ENCODE data around the gene PTGER4.
"Not testable (repeated sequence)": the region's sequence is repeated elsewhere in the genome, so short reads cannot be mapped to it uniquely, and the experiment has no call there.

Gene PTGER4

GRCh38 chr5:40717281-40717680 is 37.6 kb downstream of the PTGER4 start:
- H3K9me3 ChIP-seq (replicated peaks; ENCODE audit: insufficient read depth, low read length), result no peaks in the 10 kb centered on the region
- H2AFZ ChIP-seq (ENCODE audit: low read length), result no peak overlapping the region
- no peak overlapping the region for H3K27ac ChIP-seq (ENCODE audit: low read length)
- H3K4me3 ChIP-seq (ENCODE audit: low read length), result no peak overlapping the region
- no peaks in the 10 kb centered on the region for H3K4me1 ChIP-seq (ENCODE audit: low read length)
- no peaks in the 10 kb centered on the region for H3K36me3 ChIP-seq (replicated peaks; ENCODE audit: insufficient read depth, low read length)
- no peak overlapping the region for H3K9ac ChIP-seq (ENCODE audit: low read length)
- H3K27me3 ChIP-seq (replicated peaks; ENCODE audit: insufficient read depth, low read length), result no peaks in the 10 kb centered on the region
- no peak for DNase-seq
- no peaks in the 10 kb centered on the region for H3K79me2 ChIP-seq (ENCODE audit: low read length)
- H3F3A ChIP-seq (ENCODE audit: insufficient read depth, low read length), result no peaks in the 10 kb centered on the region
- TF ChIP-seq EZH2phosphoT487 (IDR thresholded peaks at IDR 0.05; ENCODE audit: low read length) (no peak), EZH2 (optimal IDR thresholded peaks at IDR 0.05; ENCODE audit: low read depth, low read length) (no peak), CTCF (IDR thresholded peaks at IDR 0.05; ENCODE audit: low read length) (no peak)
- no peaks in the 10 kb centered on the region for H3K9me2 ChIP-seq (replicated peaks; ENCODE audit: insufficient read depth, low read length)
- no peak overlapping the region for H3K4me2 ChIP-seq (ENCODE audit: low read depth, low read length)
- no peaks in the 10 kb centered on the region for H4K20me1 ChIP-seq (ENCODE audit: insufficient read depth, low read length)

GRCh38 chr5:40720069-40720468 is 40.4 kb downstream of the PTGER4 start:
- TF ChIP-seq CTCF (IDR thresholded peaks at IDR 0.05; ENCODE audit: low read length) (no peak), EZH2 (optimal IDR thresholded peaks at IDR 0.05; ENCODE audit: low read depth, low read length) (no peak), EZH2phosphoT487 (IDR thresholded peaks at IDR 0.05; ENCODE audit: low read length) (no peak)
- Histone ChIP-seq H3K27ac (ENCODE audit: low read length) (no peak overlapping the region), H3K9ac (ENCODE audit: low read length) (no peak overlapping the region), H2AFZ (ENCODE audit: low read length) (no peak overlapping the region), H3K9me2 (replicated peaks; ENCODE audit: insufficient read depth, low read length) (no peaks in the 10 kb centered on the region), H3K9me3 (replicated peaks; ENCODE audit: insufficient read depth, low read length) (no peaks in the 10 kb centered on the region), H3K4me1 (ENCODE audit: low read length) (no peaks in the 10 kb centered on the region), H3K27me3 (replicated peaks; ENCODE audit: insufficient read depth, low read length) (no peaks in the 10 kb centered on the region), H3K4me2 (ENCODE audit: low read depth, low read length) (no peak overlapping the region), H3K79me2 (ENCODE audit: low read length) (no peaks in the 10 kb centered on the region), H3F3A (ENCODE audit: insufficient read depth, low read length) (no peaks in the 10 kb centered on the region), H4K20me1 (ENCODE audit: insufficient read depth, low read length) (no peaks in the 10 kb centered on the region), H3K36me3 (replicated peaks; ENCODE audit: insufficient read depth, low read length) (no peaks in the 10 kb centered on the region), H3K4me3 (ENCODE audit: low read length) (no peak overlapping the region)
- DNase-seq, result no peak

GRCh38 chr5:40722497-40722911 is 42.8 kb downstream of the PTGER4 start:
- DNase-seq; H3F3A ChIP-seq (ENCODE audit: insufficient read depth, low read length); H3K27me3 ChIP-seq (replicated peaks; ENCODE audit: insufficient read depth, low read length); H4K20me1 ChIP-seq (ENCODE audit: insufficient read depth, low read length); H3K4me3 ChIP-seq (ENCODE audit: low read length); H3K79me2 ChIP-seq (ENCODE audit: low read length); H3K9me3 ChIP-seq (replicated peaks; ENCODE audit: insufficient read depth, low read length); H3K9me2 ChIP-seq (replicated peaks; ENCODE audit: insufficient read depth, low read length); H3K27ac ChIP-seq (ENCODE audit: low read length); H3K36me3 ChIP-seq (replicated peaks; ENCODE audit: insufficient read depth, low read length); H3K9ac ChIP-seq (ENCODE audit: low read length); H2AFZ ChIP-seq (ENCODE audit: low read length); H3K4me1 ChIP-seq (ENCODE audit: low read length); H3K4me2 ChIP-seq (ENCODE audit: low read depth, low read length): not testable (repeated sequence)

GRCh38 chr5:40733434-40733833 is 53.7 kb downstream of the PTGER4 start:
- Histone ChIP-seq H3K4me1 (ENCODE audit: low read length) (no peaks in the 10 kb centered on the region), H3K36me3 (replicated peaks; ENCODE audit: insufficient read depth, low read length) (no peaks in the 10 kb centered on the region), H3K9ac (ENCODE audit: low read length) (no peak overlapping the region), H3K9me2 (replicated peaks; ENCODE audit: insufficient read depth, low read length) (no peaks in the 10 kb centered on the region), H3K27ac (ENCODE audit: low read length) (no peak overlapping the region), H3K4me3 (ENCODE audit: low read length) (no peak overlapping the region), H2AFZ (ENCODE audit: low read length) (no peak overlapping the region), H3K27me3 (replicated peaks; ENCODE audit: insufficient read depth, low read length) (no peaks in the 10 kb centered on the region), H4K20me1 (ENCODE audit: insufficient read depth, low read length) (no peaks in the 10 kb centered on the region), H3K9me3 (replicated peaks; ENCODE audit: insufficient read depth, low read length) (no peaks in the 10 kb centered on the region), H3K79me2 (ENCODE audit: low read length) (no peaks in the 10 kb centered on the region), H3K4me2 (ENCODE audit: low read depth, low read length) (no peak overlapping the region), H3F3A (ENCODE audit: insufficient read depth, low read length) (no peaks in the 10 kb centered on the region)
- DNase-seq, result no peak
- no peak for TF ChIP-seq CTCF (IDR thresholded peaks at IDR 0.05; ENCODE audit: low read length)
- TF ChIP-seq EZH2 (optimal IDR thresholded peaks at IDR 0.05; ENCODE audit: low read depth, low read length), result no peak
- TF ChIP-seq EZH2phosphoT487 (IDR thresholded peaks at IDR 0.05; ENCODE audit: low read length), result no peak

Data from MM.1S (cell line).